Lower lobe of right lung (tissue), 2 donors: ENCODE measurements around the gene KPTN. TPM values are rescaled to one million over a fixed set of nuclear protein-coding genes. Genes with fewer than 3 reads are reported as not detected.

ENCODE experiments used
- ATAC-seq, 2 donors: fragments of 200-7000 bp; cut with Tn5 transposase; one replicate each; pipeline ENCODE4 v1.9.1; 2020 to 2022; ENCODE audit warnings: mild to moderate bottlenecking in 2 of 2, moderate library complexity in 2 of 2
- DNase-seq: peaks from one replicate; pipeline ENCODE4 v3.0.0-alpha.2; 2020
- H3K27ac ChIP-seq: fragments of 200-600 bp; one replicate; pipeline ENCODE4 v1.8.0; 2022
- H3K27me3 ChIP-seq: fragments of 200-600 bp; one replicate; pipeline ENCODE4 v1.8.0; 2022; ENCODE audit warnings: low read depth
- H3K36me3 ChIP-seq: fragments of 200-600 bp; one replicate; pipeline ENCODE4 v1.8.0; 2022; ENCODE audit warnings: mild to moderate bottlenecking
- H3K4me1 ChIP-seq: fragments of 200-600 bp; one replicate; pipeline ENCODE4 v1.8.0; 2022
- H3K4me3 ChIP-seq: fragments of 200-600 bp; one replicate; pipeline ENCODE4 v1.8.0; 2022; ENCODE audit warnings: mild to moderate bottlenecking
- H3K9me3 ChIP-seq: fragments of 200-600 bp; one replicate; pipeline ENCODE4 v1.8.0; 2022
- CTCF ChIP-seq: fragments of 200-600 bp; IDR thresholded peaks from one replicate; pipeline ENCODE4 v1.8.0; 2022; ENCODE audit warnings: antibody characterized with exemption, mild to moderate bottlenecking
- intact Hi-C: fragments of 100-400 bp; cut with DNase I; formaldehyde crosslinking; loops from one replicate; pipeline ENCODE4 v1.11.0; 2022
- total RNA-seq: library from RNA; stranded (reverse); fragmentation: NEBNext Ultra II Directional; extraction: Animal tissue kit (Norgen Biotek cat#: 25700); gene quantifications from one replicate; pipeline ENCODE4 v1.2.1, GENCODE V29; 2021
- donor health status: DM: no; HTN: yes; CAD: no; lungs with severe emphysema.

Gene KPTN
- total RNA-seq, 1 donor from 2014 or later, result 14.5 TPM

GRCh38 chr19:47469719-47470118 is 14.3 kb downstream of the KPTN start:
- no peak for ATAC-seq

GRCh38 chr19:47469363-47469700 is 14.7 kb downstream of the KPTN start:
- H3K27me3 ChIP-seq, result peaks cover 55% of the 10 kb centered on the region
- H3K27ac ChIP-seq, result no peak overlapping the region
- intact Hi-C loops, result no loop called here
- no peak overlapping the region for H3K4me3 ChIP-seq
- no peaks in the 10 kb centered on the region for H3K4me1 ChIP-seq
- H3K9me3 ChIP-seq, result no peaks in the 10 kb centered on the region
- H3K36me3 ChIP-seq, result no peaks in the 10 kb centered on the region
- DNase-seq (no peak), ATAC-seq (no peak)
- TF ChIP-seq CTCF, result no peak

More at GRCh38 chr19:47469719-47470118, 14.3 kb downstream of the KPTN start:
- Histone ChIP-seq H3K4me1 (no peaks in the 10 kb centered on the region), H3K27me3 (peaks cover 53% of the 10 kb centered on the region), H3K4me3 (no peak overlapping the region), H3K36me3 (no peaks in the 10 kb centered on the region), H3K9me3 (no peaks in the 10 kb centered on the region), H3K27ac (no peak overlapping the region)
- intact Hi-C loops, result no loop called here
- no peak for TF ChIP-seq CTCF
- no peak for DNase-seq

- H3K4me3 ChIP-seq, result no peak overlapping the region
- peaks cover 54% of the 10 kb centered on the region for H3K27me3 ChIP-seq
- no peaks in the 10 kb centered on the region for H3K4me1 ChIP-seq
- intact Hi-C loops, result no loop called here
- no peaks in the 10 kb centered on the region for H3K9me3 ChIP-seq
- TF ChIP-seq CTCF, result no peak
- DNase-seq (no peak), ATAC-seq (no peak)
- H3K27ac ChIP-seq, result no peak overlapping the region
- H3K36me3 ChIP-seq, result no peaks in the 10 kb centered on the region
Measured at GRCh38 chr19:47467914-47468313, 16.1 kb downstream of the KPTN start.

GRCh38 chr19:47465957-47466356 is 18.1 kb downstream of the KPTN start:
- Histone ChIP-seq H3K4me1 (no peaks in the 10 kb centered on the region), H3K36me3 (no peaks in the 10 kb centered on the region), H3K27me3 (peaks cover 41% of the 10 kb centered on the region), H3K4me3 (no peak overlapping the region), H3K27ac (no peak overlapping the region), H3K9me3 (no peaks in the 10 kb centered on the region)
- TF ChIP-seq CTCF, result no peak
- ATAC-seq (no peak), DNase-seq (no peak)
- intact Hi-C loops, result no loop called here

GRCh38 chr19:47464675-47465419 is 19.2 kb downstream of the KPTN start:
- TF ChIP-seq CTCF, result no peak
- no peak overlapping the region for H3K27ac ChIP-seq
- peaks cover 43% of the 10 kb centered on the region for H3K27me3 ChIP-seq

More at GRCh38 chr19:47464675-47465419, 19.2 kb downstream of the KPTN start:
- no peak for DNase-seq
- intact Hi-C loops, result no loop called here
- Histone ChIP-seq H3K9me3 (no peaks in the 10 kb centered on the region), H3K4me1 (no peaks in the 10 kb centered on the region), H3K36me3 (no peaks in the 10 kb centered on the region), H3K4me3 (no peak overlapping the region)
- no peak for ATAC-seq
